ENCODE measurements around the gene ARMC9.
"Not testable (repeated sequence)": the region's sequence is repeated elsewhere in the genome, so short reads cannot be mapped to it uniquely, and the experiment has no call there.

Gene ARMC9

GRCh38 chr2:231387904-231388724 lies 189.7 kb downstream of the ARMC9 start:
- no peak for DNase-seq

GRCh38 chr2:231388725-231389346 lies 190.4 kb downstream of the ARMC9 start:
- no peak for DNase-seq

- no peak for DNase-seq
Measured at GRCh38 chr2:231390667-231391066, 192.2 kb downstream of the ARMC9 start.

- DNase-seq = no peak
Measured at GRCh38 chr2:231391981-231392380, 193.6 kb downstream of the ARMC9 start.

- DNase-seq = no peak
Measured at GRCh38 chr2:231392431-231393148, 194.2 kb downstream of the ARMC9 start.

- DNase-seq = no peak
Measured at GRCh38 chr2:231393149-231394131, 195.0 kb downstream of the ARMC9 start.

- DNase-seq = no peak
Measured at GRCh38 chr2:231394211-231395141, 196.0 kb downstream of the ARMC9 start.

GRCh38 chr2:231395188-231396057 lies 197.0 kb downstream of the ARMC9 start, which contains the start of gene B3GNT7:
TSS of gene B3GNT7 (plus strand) at chr2:231395710. CDS start at chr2:231395804, 94 bp downstream.
- DNase-seq = no peak

- DNase-seq = no peak
Measured at GRCh38 chr2:231396058-231396821, 197.8 kb downstream of the ARMC9 start.

- DNase-seq = no peak
Measured at GRCh38 chr2:231397011-231397927, 198.8 kb downstream of the ARMC9 start.

GRCh38 chr2:231397928-231398294 lies 199.5 kb downstream of the ARMC9 start:
- DNase-seq = no peak

- no peak for DNase-seq
Measured at GRCh38 chr2:231398585-231398984, 200.2 kb downstream of the ARMC9 start.

- DNase-seq = no peak
Measured at GRCh38 chr2:231399046-231399852, 200.8 kb downstream of the ARMC9 start.

GRCh38 chr2:231399853-231400680 lies 201.6 kb downstream of the ARMC9 start:
- DNase-seq = no peak

- DNase-seq = not testable (repeated sequence)
Measured at GRCh38 chr2:231400681-231401080, 202.2 kb downstream of the ARMC9 start.

- DNase-seq = not testable (repeated sequence)
Measured at GRCh38 chr2:231401101-231401500, 202.7 kb downstream of the ARMC9 start.

Measured in NCI-H774 (cell line).